Endothelial cell of umbilical vein (primary cell): ENCODE data around the gene IMPA2. TPM values are rescaled to one million over a fixed set of nuclear protein-coding genes. Genes with fewer than 3 reads are reported as not detected.

Source experiments
- BruUV-seq: library from RNA; stranded (reverse); fragments of 400-500 nt; replicated peaks from 2 replicates; lab custom pipeline; 2021; lab: Mats Ljungman, UMichigan
- CTCF ChIA-PET: fragments of 300-600, 350-600 bp; sonication (Branson Sonifier 250); formaldehyde crosslinking; loops from one replicate; lab custom pipeline; 2021; ENCODE audit warnings: antibody characterized with exemption, inconsistent platforms; lab: Charles Lee
- POLR2A ChIA-PET: fragments of 300-600, 350-600 bp; sonication (Branson Sonifier 250); formaldehyde crosslinking; loops from one replicate; lab custom pipeline; 2021; ENCODE audit warnings: antibody characterized with exemption, inconsistent platforms; lab: Charles Lee
- DNase-seq: peaks from one replicate; pipeline ENCODE4 v3.0.0-alpha.2; 2011; ENCODE audit warnings: low read depth, low spot score
- FAIRE-seq: peaks from 2 replicates; lab custom pipeline; 2011; peaks lifted over from hg19 to GRCh38; lab: Jason Lieb, UNC
- H2AFZ ChIP-seq: 2 replicates; pipeline ENCODE4 v1.6.0; 2012; ENCODE audit warnings: low read depth, low read length, control low read depth, inconsistent platforms
- H3K27ac ChIP-seq: 2 replicates; pipeline ENCODE4 v1.5.1; 2011; ENCODE audit warnings: low read depth, mild to moderate bottlenecking, control low read depth, low read length, moderate library complexity; ENCODE audit not compliant: insufficient read depth
- H3K27me3 ChIP-seq, 2 experiments: 2 replicates each; pipeline versions ENCODE4 v1.6.0 to v1.6.1; 2011; ENCODE audit warnings: low read length in 2 of 2, mixed read lengths in 1 of 2; ENCODE audit not compliant: control insufficient read depth in 2 of 2, insufficient read depth in 2 of 2
- H3K36me3 ChIP-seq, 2 experiments: 2 replicates in 1 of 2; 3 replicates in 1 of 2; pipeline ENCODE4 v1.5.1; 2011; ENCODE audit warnings: low read length in 2 of 2, mild to moderate bottlenecking in 1 of 2, moderate library complexity in 1 of 2; ENCODE audit not compliant: control insufficient read depth in 2 of 2, insufficient read depth in 2 of 2; ENCODE audit errors: extremely low read depth in 1 of 2
- H3K4me1 ChIP-seq: 3 replicates; pipeline ENCODE4 v1.5.1; 2011; ENCODE audit warnings: mild to moderate bottlenecking, low read length; ENCODE audit not compliant: control insufficient read depth, insufficient read depth; ENCODE audit errors: extremely low read depth
- H3K4me2 ChIP-seq: 2 replicates; pipeline ENCODE4 v1.6.1; 2011; ENCODE audit warnings: low read length, control low read depth, mixed read lengths; ENCODE audit not compliant: insufficient read depth
- H3K4me3 ChIP-seq, 3 experiments: fragments of 200-600 bp in 1 of 3; sonication (generic), shearing (Covaris generic) in 1 of 3; replicated peaks in 1 of 3; 2 replicates each; pipeline ENCODE4 v1.5.1; 2011 to 2016; ENCODE audit warnings: control low read depth in 3 of 3, low read length in 3 of 3, mild to moderate bottlenecking in 2 of 3, inconsistent platforms in 1 of 3, low read depth in 1 of 3, moderate library complexity in 1 of 3; ENCODE audit not compliant: insufficient read depth in 1 of 3
- H3K79me2 ChIP-seq: 2 replicates; pipeline ENCODE4 v1.6.0; 2012; ENCODE audit warnings: low read length, inconsistent platforms; ENCODE audit not compliant: control insufficient read depth, insufficient read depth
- H3K9ac ChIP-seq: replicated peaks from 2 replicates; pipeline ENCODE3; 2011; ENCODE audit warnings: low read length, control low read depth; ENCODE audit not compliant: insufficient read depth; ENCODE audit errors: extremely low read depth
- H3K9me1 ChIP-seq: replicated peaks from 3 replicates; pipeline ENCODE4 v1.6.0; 2011; ENCODE audit warnings: mild to moderate bottlenecking, low read length; ENCODE audit not compliant: control insufficient read depth, insufficient read depth; ENCODE audit errors: extremely low read depth
- H3K9me3 ChIP-seq: replicated peaks from 2 replicates; pipeline ENCODE4 v1.5.1; 2012; ENCODE audit warnings: low read length, inconsistent platforms; ENCODE audit not compliant: control insufficient read depth, insufficient read depth
- H4K20me1 ChIP-seq: replicated peaks from 2 replicates; pipeline ENCODE3; 2011; ENCODE audit warnings: mild to moderate bottlenecking, low read length; ENCODE audit not compliant: control insufficient read depth, insufficient read depth; ENCODE audit errors: extremely low read depth
- CTCF ChIP-seq, 2 donors: IDR thresholded peaks; 1 replicate in 1 of 2; 2 replicates in 1 of 2; pipeline ENCODE4 v1.5.1; 2011; ENCODE audit warnings: low read length in 2 of 2, mild to moderate bottlenecking in 2 of 2, moderate library complexity in 2 of 2, control low read depth in 1 of 2, inconsistent platforms in 1 of 2, low read depth in 1 of 2; ENCODE audit not compliant: insufficient read depth in 1 of 2; ENCODE audit errors: extremely low read depth in 1 of 2
- EZH2 ChIP-seq: IDR thresholded peaks from 2 replicates; pipeline ENCODE4 v1.6.1; 2012; ENCODE audit warnings: borderline replicate concordance, low read depth, mild to moderate bottlenecking, moderate library complexity, low read length, inconsistent platforms; ENCODE audit not compliant: severe bottlenecking
- GATA2 ChIP-seq: IDR thresholded peaks from 2 replicates; pipeline ENCODE4 v1.7.0; 2011; ENCODE audit warnings: low read depth, mild to moderate bottlenecking, moderate library complexity, mixed read lengths, low read length; ENCODE audit not compliant: insufficient read length, insufficient read depth
- JUN ChIP-seq: IDR thresholded peaks from 2 replicates; pipeline ENCODE4 v1.6.1; 2011; ENCODE audit warnings: borderline replicate concordance, low read depth; ENCODE audit not compliant: insufficient read length, insufficient read depth
- POLR2A ChIP-seq: IDR thresholded peaks from 2 replicates; pipeline ENCODE4 v1.6.1; 2012; ENCODE audit warnings: low read depth, mild to moderate bottlenecking, control low read depth, low read length
- dilution Hi-C: fragments of 300-500 bp; cut with MboI; formaldehyde crosslinking; loops from one replicate; pipeline ENCODE4 v1.15.0; 2019; ENCODE audit warnings: low sequenced_read_pairs; ENCODE audit not compliant: extremely low pct_ligation_motif_present
- intact Hi-C: fragments of 100-400 bp; cut with micrococcal nuclease; formaldehyde crosslinking; loops from one replicate; pipeline ENCODE4 v1.10.0; 2022
- polyA plus RNA-seq, 4 experiments: library from polyadenylated mRNA; depleted of rRNA in 3 of 4; stranded (reverse) in 3 of 4; unstranded in 1 of 4; fragments of >200 nt; gene quantifications; 2 replicates each; pipeline versions ENCODE4 v1.2.1 to v1.2.3, GENCODE V29; 2011 to 2012; ENCODE audit warnings: missing spikeins in 1 of 4
- total RNA-seq: library from RNA; stranded (reverse); gene quantifications from 2 replicates; pipeline ENCODE4 v1.2.3, GENCODE V29; 2021

Gene IMPA2
- total and polyA plus RNA-seq, 2 donors (not counting 3 experiments of a cell fraction or from before 2014, with no cell fraction given) = 6.1 to 8.0 TPM

- CTCF ChIA-PET = interaction anchor here (0.9 to 3.0 kb wide), 3 partner anchors 94 to 299 kb away, joined by 3 to 7 read pairs (median 3); no protein-coding TSS in a partner anchor
- Histone ChIP-seq H3K79me2 (no peaks in the 10 kb centered on the region), H3K27ac (no peak overlapping the region), H3K4me2 (no peak overlapping the region), H3K27me3 (peaks cover 0 to 2% of the 10 kb centered on the region in 2 experiments), H3K4me1 (no peaks in the 10 kb centered on the region), H3K9me3 (no peaks in the 10 kb centered on the region), H3K36me3 (no peaks in the 10 kb centered on the region), H2AFZ (no peak overlapping the region), H3K4me3 (no peak overlapping the region), H4K20me1 (no peaks in the 10 kb centered on the region), H3K9ac (no peak overlapping the region), H3K9me1 (no peaks in the 10 kb centered on the region)
- FAIRE-seq (no peak), DNase-seq (no peak)
- intact Hi-C loops = no loop called here
- no TSS peak for BruUV-seq
- POLR2A ChIA-PET = no interaction called here
- no peak for TF ChIP-seq EZH2
- no peak for TF ChIP-seq CTCF (IDR thresholded peaks at IDR 0.05; ENCODE audit: extremely low read depth in 1 of 2, insufficient read depth in 1 of 2, low read depth in 1 of 2, low read length in 2 of 2)
- TF ChIP-seq GATA2 = no peak
- no peak for TF ChIP-seq JUN
- no peak for TF ChIP-seq POLR2A
- dilution Hi-C loops = no loop called here
These were observed 50.5 kb downstream of the IMPA2 start for GRCh38 chr18:12031846-12032245.
